GM12878 (cell line): ENCODE results near the gene SNRPA1. TPM values are rescaled to one million over a fixed set of nuclear protein-coding genes. Genes with fewer than 3 reads are reported as not detected.
A peak's percentile ranks its signal among the peaks of the same experiment; 100 is the strongest.

ENCODE experiments used
- ASH2L ChIP-seq: fragments of 300-600, 200-600 bp; sonication (generic); IDR thresholded peaks from 2 replicates; pipeline ENCODE4 v1.6.1; 2017; ENCODE audit warnings: low read depth, mild to moderate bottlenecking, borderline replicate concordance
- BCL11A ChIP-seq: IDR thresholded peaks from 2 replicates; pipeline ENCODE4 v1.6.1; 2011; ENCODE audit warnings: low read depth, low read length
- CBX5 ChIP-seq: sonication (generic); IDR thresholded peaks from 2 replicates; pipeline ENCODE4 v1.6.1; 2016; ENCODE audit warnings: low read depth, moderate library complexity, mild to moderate bottlenecking, inconsistent platforms
- CREM ChIP-seq: IDR thresholded peaks from 2 replicates; pipeline ENCODE4 v1.6.1; 2014; ENCODE audit warnings: antibody characterized with exemption, low read depth
- ESRRA ChIP-seq: IDR thresholded peaks from 2 replicates; pipeline ENCODE4 v1.6.1; 2012; ENCODE audit warnings: mild to moderate bottlenecking, low read length, improper control_type of control experiment
- KLF5 ChIP-seq: fragments of 450-650 bp; IDR thresholded peaks from 2 replicates; pipeline ENCODE4 v1.6.1; 2014; ENCODE audit warnings: mild to moderate bottlenecking; ENCODE audit not compliant: partially characterized antibody
- MEF2B ChIP-seq: fragments of 450-650 bp; IDR thresholded peaks from 2 replicates; pipeline ENCODE4 v1.6.1; 2018; ENCODE audit warnings: mild to moderate bottlenecking, moderate library complexity; ENCODE audit not compliant: partially characterized antibody, poor library complexity, severe bottlenecking
- MTA2 ChIP-seq: fragments of 450-650 bp; IDR thresholded peaks from 2 replicates; pipeline ENCODE4 v1.6.1; 2016; ENCODE audit warnings: low read depth, mild to moderate bottlenecking, moderate library complexity
- MYB ChIP-seq: fragments of 150-350 bp; IDR thresholded peaks from 2 replicates; pipeline ENCODE4 v1.6.1; 2014; ENCODE audit warnings: mild to moderate bottlenecking, low read depth, low read length, borderline replicate concordance
- NFXL1 ChIP-seq: fragments of 450-650 bp; IDR thresholded peaks from 2 replicates; pipeline ENCODE4 v1.6.1; 2017; ENCODE audit warnings: antibody characterized with exemption, mild to moderate bottlenecking, borderline replicate concordance
- NFYA ChIP-seq: IDR thresholded peaks from 2 replicates; pipeline ENCODE4 v1.6.1; 2011; ENCODE audit warnings: low read depth, mild to moderate bottlenecking, low read length, improper control_type of control experiment, borderline replicate concordance
- NR2C1 ChIP-seq: fragments of 450-650 bp; IDR thresholded peaks from 2 replicates; pipeline ENCODE4 v1.6.1; 2017; ENCODE audit warnings: antibody characterized with exemption, mild to moderate bottlenecking, moderate library complexity
- POLR2AphosphoS2 ChIP-seq: IDR thresholded peaks from 2 replicates; pipeline ENCODE4 v1.6.1; 2011; ENCODE audit warnings: low read depth, mild to moderate bottlenecking, low read length, improper control_type of control experiment, moderate library complexity
- POLR2AphosphoS5 ChIP-seq: IDR thresholded peaks from 2 replicates; pipeline ENCODE4 v1.6.1; 2011; ENCODE audit warnings: mild to moderate bottlenecking, low read length, inconsistent platforms
- RAD21 ChIP-seq: IDR thresholded peaks from 2 replicates; pipeline ENCODE4 v1.6.1; 2011; ENCODE audit warnings: mild to moderate bottlenecking, low read depth, low read length, moderate library complexity; ENCODE audit not compliant: insufficient read depth
- SIN3A ChIP-seq: IDR thresholded peaks from 2 replicates; pipeline ENCODE4 v1.6.1; 2012; ENCODE audit warnings: low read depth, low read length, improper control_type of control experiment
- SMC3 ChIP-seq: IDR thresholded peaks from 2 replicates; pipeline ENCODE4 v1.6.1; 2011; ENCODE audit warnings: low read length, improper control_type of control experiment, borderline replicate concordance
- SREBF1 ChIP-seq: IDR thresholded peaks from 2 replicates; pipeline ENCODE4 v1.6.1; 2012; ENCODE audit warnings: mild to moderate bottlenecking, low read length
- SREBF2 ChIP-seq: IDR thresholded peaks from 2 replicates; pipeline ENCODE4 v1.6.1; 2012; ENCODE audit warnings: mild to moderate bottlenecking, low read length
- STAT3 ChIP-seq: IDR thresholded peaks from 2 replicates; pipeline ENCODE4 v1.6.1; 2011; ENCODE audit warnings: low read depth, low read length, improper control_type of control experiment
- TAF1 ChIP-seq: IDR thresholded peaks from 2 replicates; pipeline ENCODE4 v1.6.1; 2011; ENCODE audit warnings: mild to moderate bottlenecking, low read depth, low read length, borderline replicate concordance
- YY1 ChIP-seq: IDR thresholded peaks from 2 replicates; pipeline ENCODE4 v1.6.1; 2011; ENCODE audit warnings: low read depth, mild to moderate bottlenecking, low read length
- ZBED1 ChIP-seq: IDR thresholded peaks from 2 replicates; pipeline ENCODE4 v1.6.1; 2016; ENCODE audit warnings: borderline replicate concordance
- ZNF24 ChIP-seq: fragments of 450-650 bp; IDR thresholded peaks from 2 replicates; pipeline ENCODE4 v1.6.1; 2017; ENCODE audit warnings: antibody characterized with exemption, mild to moderate bottlenecking
- polyA plus RNA-seq, 11 experiments: library from polyadenylated mRNA; depleted of rRNA in 4 of 11; unstranded in 6 of 11; stranded (reverse) in 5 of 11; fragments of >200 nt; fragmentation: Nextera tagmentation in 4 of 11; fragmentation: Illumina TruSeq in 1 of 11; extraction: Ambion mirVana in 4 of 11; extraction: Trizol in 1 of 11; gene quantifications; 1 replicate in 1 of 11; 2 replicates in 10 of 11; pipeline versions ENCODE4 v1.2.1 to v1.2.3, GENCODE V29; 2011 to 2016; ENCODE audit warnings: inconsistent platforms in 2 of 11, missing spikeins in 2 of 11, low read depth in 1 of 11
- total RNA-seq, 4 experiments: library from RNA; depleted of rRNA in 3 of 4; stranded (reverse); fragments of >200 nt in 3 of 4; fragmentation: Illumina TruSeq in 1 of 4; extraction: Trizol in 1 of 4; gene quantifications; 2 replicates each; pipeline versions ENCODE4 v1.2.1 to v1.2.3, GENCODE V29; 2013 to 2021
- TF ChIP-seq, protein P1 (sequence below): IDR thresholded peaks from 2 replicates; pipeline ENCODE4 v1.6.1; 2011; ENCODE audit warnings: low read depth, mild to moderate bottlenecking, low read length, moderate library complexity, borderline replicate concordance; ENCODE audit errors: extremely low read depth
- TF ChIP-seq, protein P2 (sequence below): IDR thresholded peaks from 2 replicates; pipeline ENCODE4 v1.6.1; 2011; ENCODE audit warnings: borderline replicate concordance, low read depth, mild to moderate bottlenecking, moderate library complexity, mixed read lengths, low read length; ENCODE audit not compliant: insufficient read depth; ENCODE audit errors: extremely low read length
- TF ChIP-seq, protein P3 (sequence below): fragments of 450-650 bp; IDR thresholded peaks from 2 replicates; pipeline ENCODE4 v1.6.1; 2014; ENCODE audit warnings: mild to moderate bottlenecking
- TF ChIP-seq, protein P4 (sequence below): IDR thresholded peaks from 2 replicates; pipeline ENCODE4 v1.6.1; 2012; ENCODE audit warnings: low read length, inconsistent platforms
- TF ChIP-seq, protein P5 (sequence below): fragments of 450-650 bp; IDR thresholded peaks from 2 replicates; pipeline ENCODE4 v1.6.1; 2017; ENCODE audit warnings: mild to moderate bottlenecking

Gene SNRPA1
- total and polyA plus RNA-seq, 10 of the 15 experiments (the other 5 are each of a cell fraction or from before 2014, with no cell fraction given): 59.9 to 267 (median 161) TPM

DNA sequence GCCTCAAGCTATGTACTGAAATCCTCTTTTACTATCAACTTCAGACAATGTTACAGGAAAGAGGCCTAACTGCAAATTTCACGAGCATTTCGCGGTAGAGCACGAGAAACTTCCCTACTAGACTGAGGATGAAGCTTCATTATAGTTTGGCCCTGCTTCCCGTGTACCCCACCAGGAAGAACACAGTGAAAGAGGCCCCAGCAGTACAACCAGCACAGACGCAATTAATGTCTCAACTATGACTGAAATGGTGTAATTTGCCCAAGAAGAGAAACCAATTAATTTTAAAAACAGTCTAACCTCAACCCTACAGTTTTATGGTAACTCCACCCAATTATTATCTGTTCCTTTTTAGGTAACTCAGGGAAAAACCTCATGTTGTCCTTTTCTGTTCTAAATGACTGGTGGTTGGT lies 55.3 kb downstream of the SNRPA1 start (continued):
- TF ChIP-seq, protein P1, sequence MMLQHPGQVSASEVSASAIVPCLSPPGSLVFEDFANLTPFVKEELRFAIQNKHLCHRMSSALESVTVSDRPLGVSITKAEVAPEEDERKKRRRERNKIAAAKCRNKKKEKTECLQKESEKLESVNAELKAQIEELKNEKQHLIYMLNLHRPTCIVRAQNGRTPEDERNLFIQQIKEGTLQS: no peak
- TF ChIP-seq NR2C1 (no peak), YY1 (no peak), POLR2AphosphoS5 (no peak), ZNF24 (no peak), SMC3 (no peak), ASH2L (no peak), ZBED1 (no peak), POLR2AphosphoS2 (no peak), RAD21 (no peak), SREBF2 (no peak), SREBF1 (no peak), STAT3 (0 out of 2 replicates have a peak, but pooled peaks have one; percentile 38), TAF1 (no peak), MEF2B (peak; percentile 69), NFXL1 (no peak), SIN3A (no peak), CBX5 (no peak), MYB (no peak), CREM (no peak), KLF5 (no peak), MTA2 (peak; percentile 99), BCL11A (peak; percentile 83; the same call in 1 of the 2 replicates), ESRRA (no peak), NFYA (no peak)
- TF ChIP-seq, protein P2, sequence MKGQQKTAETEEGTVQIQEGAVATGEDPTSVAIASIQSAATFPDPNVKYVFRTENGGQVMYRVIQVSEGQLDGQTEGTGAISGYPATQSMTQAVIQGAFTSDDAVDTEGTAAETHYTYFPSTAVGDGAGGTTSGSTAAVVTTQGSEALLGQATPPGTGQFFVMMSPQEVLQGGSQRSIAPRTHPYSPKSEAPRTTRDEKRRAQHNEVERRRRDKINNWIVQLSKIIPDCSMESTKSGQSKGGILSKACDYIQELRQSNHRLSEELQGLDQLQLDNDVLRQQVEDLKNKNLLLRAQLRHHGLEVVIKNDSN: no peak
- TF ChIP-seq, protein P3, sequence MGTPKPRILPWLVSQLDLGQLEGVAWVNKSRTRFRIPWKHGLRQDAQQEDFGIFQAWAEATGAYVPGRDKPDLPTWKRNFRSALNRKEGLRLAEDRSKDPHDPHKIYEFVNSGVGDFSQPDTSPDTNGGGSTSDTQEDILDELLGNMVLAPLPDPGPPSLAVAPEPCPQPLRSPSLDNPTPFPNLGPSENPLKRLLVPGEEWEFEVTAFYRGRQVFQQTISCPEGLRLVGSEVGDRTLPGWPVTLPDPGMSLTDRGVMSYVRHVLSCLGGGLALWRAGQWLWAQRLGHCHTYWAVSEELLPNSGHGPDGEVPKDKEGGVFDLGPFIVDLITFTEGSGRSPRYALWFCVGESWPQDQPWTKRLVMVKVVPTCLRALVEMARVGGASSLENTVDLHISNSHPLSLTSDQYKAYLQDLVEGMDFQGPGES: no peak
- TF ChIP-seq, protein P4, sequence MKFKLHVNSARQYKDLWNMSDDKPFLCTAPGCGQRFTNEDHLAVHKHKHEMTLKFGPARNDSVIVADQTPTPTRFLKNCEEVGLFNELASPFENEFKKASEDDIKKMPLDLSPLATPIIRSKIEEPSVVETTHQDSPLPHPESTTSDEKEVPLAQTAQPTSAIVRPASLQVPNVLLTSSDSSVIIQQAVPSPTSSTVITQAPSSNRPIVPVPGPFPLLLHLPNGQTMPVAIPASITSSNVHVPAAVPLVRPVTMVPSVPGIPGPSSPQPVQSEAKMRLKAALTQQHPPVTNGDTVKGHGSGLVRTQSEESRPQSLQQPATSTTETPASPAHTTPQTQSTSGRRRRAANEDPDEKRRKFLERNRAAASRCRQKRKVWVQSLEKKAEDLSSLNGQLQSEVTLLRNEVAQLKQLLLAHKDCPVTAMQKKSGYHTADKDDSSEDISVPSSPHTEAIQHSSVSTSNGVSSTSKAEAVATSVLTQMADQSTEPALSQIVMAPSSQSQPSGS: no peak
- TF ChIP-seq, protein P5, sequence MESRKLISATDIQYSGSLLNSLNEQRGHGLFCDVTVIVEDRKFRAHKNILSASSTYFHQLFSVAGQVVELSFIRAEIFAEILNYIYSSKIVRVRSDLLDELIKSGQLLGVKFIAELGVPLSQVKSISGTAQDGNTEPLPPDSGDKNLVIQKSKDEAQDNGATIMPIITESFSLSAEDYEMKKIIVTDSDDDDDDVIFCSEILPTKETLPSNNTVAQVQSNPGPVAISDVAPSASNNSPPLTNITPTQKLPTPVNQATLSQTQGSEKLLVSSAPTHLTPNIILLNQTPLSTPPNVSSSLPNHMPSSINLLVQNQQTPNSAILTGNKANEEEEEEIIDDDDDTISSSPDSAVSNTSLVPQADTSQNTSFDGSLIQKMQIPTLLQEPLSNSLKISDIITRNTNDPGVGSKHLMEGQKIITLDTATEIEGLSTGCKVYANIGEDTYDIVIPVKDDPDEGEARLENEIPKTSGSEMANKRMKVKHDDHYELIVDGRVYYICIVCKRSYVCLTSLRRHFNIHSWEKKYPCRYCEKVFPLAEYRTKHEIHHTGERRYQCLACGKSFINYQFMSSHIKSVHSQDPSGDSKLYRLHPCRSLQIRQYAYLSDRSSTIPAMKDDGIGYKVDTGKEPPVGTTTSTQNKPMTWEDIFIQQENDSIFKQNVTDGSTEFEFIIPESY: no peak
